ENCODE data around the gene UCN. TPM values are rescaled to one million over a fixed set of nuclear protein-coding genes. Genes with fewer than 3 reads are reported as not detected.
"Not testable (repeated sequence)": the region's sequence is repeated elsewhere in the genome, so short reads cannot be mapped to it uniquely, and the experiment has no call there.

Gene UCN
- total RNA-seq, 1 donor = 0.36 TPM

GRCh38 chr2:27305516-27305915, 2.7 kb downstream of the UCN start:
- peak; percentile 79 for DNase-seq (ENCODE audit: insufficient read length, low spot score, missing footprints)

GRCh38 chr2:27304488-27305240, 3.6 kb downstream of the UCN start:
- Histone ChIP-seq H2AFZ (ENCODE audit: low read length) (no peak overlapping the region), H3K4me2 (ENCODE audit: insufficient read depth, low read length) (no peak overlapping the region), H3K4me1 (ENCODE audit: insufficient read depth, low read length) (no peaks in the 10 kb centered on the region), H3K36me3 (ENCODE audit: insufficient read depth, low read length) (peaks cover 6% of the 10 kb centered on the region), H3K27ac (ENCODE audit: low read depth, low read length) (no peak overlapping the region), H3K4me3 (ENCODE audit: insufficient read depth, low read length) (no peak overlapping the region), H3K79me2 (ENCODE audit: insufficient read depth, low read length) (no peaks in the 10 kb centered on the region), H3K27me3 (ENCODE audit: insufficient read depth, low read length) (peaks cover 44% of the 10 kb centered on the region), H3K9me3 (ENCODE audit: low read depth, low read length) (no peaks in the 10 kb centered on the region), H4K20me1 (ENCODE audit: insufficient read depth, low read length) (peaks cover 14% of the 10 kb centered on the region)
- DNase-seq (ENCODE audit: insufficient read length, low spot score, missing footprints) = peak; percentile 46
- TF ChIP-seq, protein P1, sequence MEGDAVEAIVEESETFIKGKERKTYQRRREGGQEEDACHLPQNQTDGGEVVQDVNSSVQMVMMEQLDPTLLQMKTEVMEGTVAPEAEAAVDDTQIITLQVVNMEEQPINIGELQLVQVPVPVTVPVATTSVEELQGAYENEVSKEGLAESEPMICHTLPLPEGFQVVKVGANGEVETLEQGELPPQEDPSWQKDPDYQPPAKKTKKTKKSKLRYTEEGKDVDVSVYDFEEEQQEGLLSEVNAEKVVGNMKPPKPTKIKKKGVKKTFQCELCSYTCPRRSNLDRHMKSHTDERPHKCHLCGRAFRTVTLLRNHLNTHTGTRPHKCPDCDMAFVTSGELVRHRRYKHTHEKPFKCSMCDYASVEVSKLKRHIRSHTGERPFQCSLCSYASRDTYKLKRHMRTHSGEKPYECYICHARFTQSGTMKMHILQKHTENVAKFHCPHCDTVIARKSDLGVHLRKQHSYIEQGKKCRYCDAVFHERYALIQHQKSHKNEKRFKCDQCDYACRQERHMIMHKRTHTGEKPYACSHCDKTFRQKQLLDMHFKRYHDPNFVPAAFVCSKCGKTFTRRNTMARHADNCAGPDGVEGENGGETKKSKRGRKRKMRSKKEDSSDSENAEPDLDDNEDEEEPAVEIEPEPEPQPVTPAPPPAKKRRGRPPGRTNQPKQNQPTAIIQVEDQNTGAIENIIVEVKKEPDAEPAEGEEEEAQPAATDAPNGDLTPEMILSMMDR (IDR thresholded peaks at IDR 0.05; ENCODE audit: extremely low read depth, low read depth, low read length) = no peak

More at GRCh38 chr2:27305516-27305915, 2.7 kb downstream of the UCN start:
- Histone ChIP-seq H3K9me3 (ENCODE audit: low read depth, low read length) (no peaks in the 10 kb centered on the region), H4K20me1 (ENCODE audit: insufficient read depth, low read length) (peaks cover 16% of the 10 kb centered on the region), H3K27me3 (ENCODE audit: insufficient read depth, low read length) (peaks cover 44% of the 10 kb centered on the region), H3K4me3 (ENCODE audit: insufficient read depth, low read length) (no peak overlapping the region), H2AFZ (ENCODE audit: low read length) (no peak overlapping the region), H3K4me1 (ENCODE audit: insufficient read depth, low read length) (no peaks in the 10 kb centered on the region), H3K36me3 (ENCODE audit: insufficient read depth, low read length) (peaks cover 9% of the 10 kb centered on the region), H3K4me2 (ENCODE audit: insufficient read depth, low read length) (no peak overlapping the region), H3K27ac (ENCODE audit: low read depth, low read length) (no peak overlapping the region), H3K79me2 (ENCODE audit: insufficient read depth, low read length) (no peaks in the 10 kb centered on the region)
- TF ChIP-seq, protein P1 (IDR thresholded peaks at IDR 0.05; ENCODE audit: extremely low read depth, low read depth, low read length) = no peak

- TF ChIP-seq, protein P1 (IDR thresholded peaks at IDR 0.05; ENCODE audit: extremely low read depth, low read depth, low read length) = peak; percentile 82
- Histone ChIP-seq H3K4me3 (ENCODE audit: insufficient read depth, low read length) (peak overlapping the region; percentile 53), H3K4me2 (ENCODE audit: insufficient read depth, low read length) (peak overlapping the region; percentile 78), H3K36me3 (ENCODE audit: insufficient read depth, low read length) (no peaks in the 10 kb centered on the region), H3K27ac (ENCODE audit: low read depth, low read length) (no peak overlapping the region), H3K4me1 (ENCODE audit: insufficient read depth, low read length) (no peaks in the 10 kb centered on the region), H3K79me2 (ENCODE audit: insufficient read depth, low read length) (no peaks in the 10 kb centered on the region), H3K27me3 (ENCODE audit: insufficient read depth, low read length) (peaks cover 35% of the 10 kb centered on the region), H3K9me3 (ENCODE audit: low read depth, low read length) (no peaks in the 10 kb centered on the region), H2AFZ (ENCODE audit: low read length) (peak overlapping the region; percentile 87), H4K20me1 (ENCODE audit: insufficient read depth, low read length) (peaks cover 6% of the 10 kb centered on the region)
- DNase-seq (ENCODE audit: insufficient read length, low spot score, missing footprints) = peak; percentile 96
Observed at GRCh38 chr2:27303093-27304025, 4.9 kb downstream of the UCN start.

- H3K4me3 ChIP-seq (ENCODE audit: insufficient read depth, low read length); DNase-seq (ENCODE audit: insufficient read length, low spot score, missing footprints); H2AFZ ChIP-seq (ENCODE audit: low read length); H4K20me1 ChIP-seq (ENCODE audit: insufficient read depth, low read length); H3K79me2 ChIP-seq (ENCODE audit: insufficient read depth, low read length); H3K9me3 ChIP-seq (ENCODE audit: low read depth, low read length); H3K4me1 ChIP-seq (ENCODE audit: insufficient read depth, low read length); H3K27ac ChIP-seq (ENCODE audit: low read depth, low read length); H3K4me2 ChIP-seq (ENCODE audit: insufficient read depth, low read length); H3K36me3 ChIP-seq (ENCODE audit: insufficient read depth, low read length): not testable (repeated sequence)
- peaks cover 16% of the 10 kb centered on the region for H3K27me3 ChIP-seq (ENCODE audit: insufficient read depth, low read length)
Observed at GRCh38 chr2:27300606-27301005, 7.6 kb downstream of the UCN start.
